ENCODE measurements around the gene WDR77. TPM values are rescaled to one million over a fixed set of nuclear protein-coding genes. Genes with fewer than 3 reads are reported as not detected.
A peak's percentile ranks its signal among the peaks of the same experiment; 100 is the strongest.

WDR77 gene
- total and polyA plus RNA-seq, 9 of the 15 experiments (the other 6 are each of a cell fraction or from before 2014, with no cell fraction given), result 20.6 to 160 (median 75.3) TPM

DNA sequence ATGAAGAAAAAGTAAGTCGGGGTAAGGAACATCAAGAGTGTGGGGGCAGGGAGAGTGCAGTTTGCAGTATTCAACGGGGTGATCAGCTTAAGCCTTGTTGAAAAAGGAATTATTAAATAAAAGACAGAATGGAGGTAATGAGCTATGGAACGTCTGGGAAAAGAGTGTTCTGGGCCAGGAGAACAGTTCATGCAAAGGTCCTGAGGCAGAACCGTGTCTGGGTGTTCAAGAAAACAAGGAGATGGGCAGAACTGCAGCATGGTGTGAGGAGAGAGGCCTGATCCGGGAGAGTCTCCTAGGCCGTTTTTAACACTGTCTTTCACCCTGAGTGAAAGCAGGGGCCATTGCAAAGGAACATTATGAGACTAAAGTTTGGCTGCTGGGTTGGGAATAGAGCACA lies 41.8 kb downstream of the WDR77 start:
- Histone ChIP-seq H3K36me3 (ENCODE audit: control insufficient read depth, insufficient read depth, low read length) (no peaks in the 10 kb centered on the region), H3K4me2 (ENCODE audit: insufficient read depth, low read length) (no peak overlapping the region), H3K4me3 (no peak overlapping the region), H3K9me3 (replicated peaks; ENCODE audit: control insufficient read depth, insufficient read depth, low read depth, low read length) (no peaks in the 10 kb centered on the region), H3K79me2 (ENCODE audit: control insufficient read depth, insufficient read depth, low read length) (no peaks in the 10 kb centered on the region), H3K4me1 (replicated peaks in 1 of 2; ENCODE audit: control insufficient read depth in 2 of 2, insufficient read depth in 2 of 2, low read length in 2 of 2) (no peaks in the 10 kb centered on the region), H3K9me1 (ENCODE audit: control insufficient read depth, insufficient read depth, low read length) (no peaks in the 10 kb centered on the region), H3K27ac (ENCODE audit: extremely low read depth, low read depth, low read length) (no peak overlapping the region), H3K9ac (ENCODE audit: insufficient read depth in 1 of 2, low read depth in 2 of 2, low read length in 2 of 2) (no peak overlapping the region), H2AFZ (ENCODE audit: low read depth, low read length) (no peak overlapping the region), H3K27me3 (ENCODE audit: control insufficient read depth in 2 of 2, insufficient read depth in 2 of 2, low read length in 2 of 2) (peaks cover 24 to 38% of the 10 kb centered on the region in 2 experiments; a peak in 4 of 5 replicates), H4K20me1 (replicated peaks; ENCODE audit: control insufficient read depth, insufficient read depth, low read length) (no peaks in the 10 kb centered on the region)
- ATAC-seq (no peak), FAIRE-seq (no peak), DNase-seq (ENCODE audit: extremely low read depth in 1 of 4, low spot score in 3 of 4) (no peak)
- intact Hi-C loops (cut with micrococcal nuclease), result no loop called here
- ChIA-PET CTCF (ENCODE audit: low intra/inter-chr PET ratio) (no interaction called here), POLR2A (no interaction called here)
- in situ Hi-C loops (cut with MboI), result no loop called here
- WGBS (ENCODE audit: insufficient coverage, low coverage, missing lambda C conversion rate), result 2% methylated on average over 6 of the region's 6 CpGs
- TF ChIP-seq, protein P1, sequence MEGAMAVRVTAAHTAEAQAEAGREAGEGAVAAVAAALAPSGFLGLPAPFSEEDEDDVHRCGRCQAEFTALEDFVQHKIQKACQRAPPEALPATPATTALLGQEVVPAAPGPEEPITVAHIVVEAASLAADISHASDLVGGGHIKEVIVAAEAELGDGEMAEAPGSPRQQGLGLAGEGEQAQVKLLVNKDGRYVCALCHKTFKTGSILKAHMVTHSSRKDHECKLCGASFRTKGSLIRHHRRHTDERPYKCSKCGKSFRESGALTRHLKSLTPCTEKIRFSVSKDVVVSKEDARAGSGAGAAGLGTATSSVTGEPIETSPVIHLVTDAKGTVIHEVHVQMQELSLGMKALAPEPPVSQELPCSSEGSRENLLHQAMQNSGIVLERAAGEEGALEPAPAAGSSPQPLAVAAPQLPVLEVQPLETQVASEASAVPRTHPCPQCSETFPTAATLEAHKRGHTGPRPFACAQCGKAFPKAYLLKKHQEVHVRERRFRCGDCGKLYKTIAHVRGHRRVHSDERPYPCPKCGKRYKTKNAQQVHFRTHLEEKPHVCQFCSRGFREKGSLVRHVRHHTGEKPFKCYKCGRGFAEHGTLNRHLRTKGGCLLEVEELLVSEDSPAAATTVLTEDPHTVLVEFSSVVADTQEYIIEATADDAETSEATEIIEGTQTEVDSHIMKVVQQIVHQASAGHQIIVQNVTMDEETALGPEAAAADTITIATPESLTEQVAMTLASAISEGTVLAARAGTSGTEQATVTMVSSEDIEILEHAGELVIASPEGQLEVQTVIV (CRISPR knock-in tag; IDR thresholded peaks at IDR 0.05; ENCODE audit: borderline replicate concordance), result no peak
- TF ChIP-seq RBM25 (IDR thresholded peaks at IDR 0.05; ENCODE audit: low read depth, low read length, severe bottlenecking), result peak; percentile 10
- BruUV-seq (replicated peaks), result no TSS peak

DNA sequence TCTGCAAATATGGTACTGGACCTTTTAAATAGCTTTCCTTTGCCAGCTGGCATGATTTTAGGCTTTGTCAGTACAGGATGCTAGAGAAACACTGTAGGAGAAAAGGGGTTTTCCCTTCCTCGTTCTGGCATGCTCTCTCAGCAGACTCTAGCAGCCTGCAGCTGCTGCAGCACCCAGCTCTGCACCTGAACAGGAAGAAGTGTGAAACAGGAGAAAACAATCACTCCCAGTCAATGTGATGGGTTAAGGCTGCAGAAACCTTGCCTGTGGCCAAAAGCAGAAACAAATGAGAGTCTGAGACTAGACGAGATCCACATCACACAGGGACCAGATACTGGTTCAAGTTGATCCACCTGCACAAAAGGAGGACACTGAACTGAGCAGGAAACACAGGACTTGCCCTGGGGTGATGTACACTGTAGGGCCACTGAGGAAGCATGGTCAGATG lies 42.7 kb downstream of the WDR77 start:
- FAIRE-seq (no peak), DNase-seq (ENCODE audit: extremely low read depth in 1 of 4, low spot score in 3 of 4) (no peak), ATAC-seq (no peak)
- no peaks in the 10 kb centered on the region for H3K36me3 ChIP-seq (ENCODE audit: control insufficient read depth, insufficient read depth, low read length)
- H3K4me1 ChIP-seq (replicated peaks in 1 of 2; ENCODE audit: control insufficient read depth in 2 of 2, insufficient read depth in 2 of 2, low read length in 2 of 2), result no peaks in the 10 kb centered on the region
- no peak overlapping the region for H2AFZ ChIP-seq (ENCODE audit: low read depth, low read length)
- POLR2A ChIA-PET, result no interaction called here
- H3K4me3 ChIP-seq, result no peak overlapping the region
- CTCF ChIA-PET (ENCODE audit: low intra/inter-chr PET ratio), result no interaction called here
- H3K4me2 ChIP-seq (ENCODE audit: insufficient read depth, low read length), result no peak overlapping the region
- no peaks in the 10 kb centered on the region for H3K79me2 ChIP-seq (ENCODE audit: control insufficient read depth, insufficient read depth, low read length)
- no peak overlapping the region for H3K9ac ChIP-seq (ENCODE audit: insufficient read depth in 1 of 2, low read depth in 2 of 2, low read length in 2 of 2)
- H4K20me1 ChIP-seq (replicated peaks; ENCODE audit: control insufficient read depth, insufficient read depth, low read length), result no peaks in the 10 kb centered on the region
- peaks cover 30 to 38% of the 10 kb centered on the region in 2 experiments for H3K27me3 ChIP-seq (ENCODE audit: control insufficient read depth in 2 of 2, insufficient read depth in 2 of 2, low read length in 2 of 2)
- intact Hi-C loops (cut with micrococcal nuclease) (no loop called here), in situ Hi-C loops (cut with MboI) (no loop called here)
- WGBS (ENCODE audit: insufficient coverage, low coverage, missing lambda C conversion rate), result 8% methylated on average over 2 of the region's 2 CpGs
- H3K27ac ChIP-seq (ENCODE audit: extremely low read depth, low read depth, low read length), result no peak overlapping the region
- H3K9me1 ChIP-seq (ENCODE audit: control insufficient read depth, insufficient read depth, low read length), result no peaks in the 10 kb centered on the region
- no TSS peak for BruUV-seq (replicated peaks)
- H3K9me3 ChIP-seq (replicated peaks; ENCODE audit: control insufficient read depth, insufficient read depth, low read depth, low read length), result no peaks in the 10 kb centered on the region
- no peak for TF ChIP-seq MTA2 (IDR thresholded peaks at IDR 0.05; ENCODE audit: low read depth)
- TF ChIP-seq ZSCAN29 (IDR thresholded peaks at IDR 0.05), result no peak
- no peak for TF ChIP-seq CREBBP (IDR thresholded peaks at IDR 0.05; ENCODE audit: low read depth, low read length)
- TF ChIP-seq, protein P2, sequence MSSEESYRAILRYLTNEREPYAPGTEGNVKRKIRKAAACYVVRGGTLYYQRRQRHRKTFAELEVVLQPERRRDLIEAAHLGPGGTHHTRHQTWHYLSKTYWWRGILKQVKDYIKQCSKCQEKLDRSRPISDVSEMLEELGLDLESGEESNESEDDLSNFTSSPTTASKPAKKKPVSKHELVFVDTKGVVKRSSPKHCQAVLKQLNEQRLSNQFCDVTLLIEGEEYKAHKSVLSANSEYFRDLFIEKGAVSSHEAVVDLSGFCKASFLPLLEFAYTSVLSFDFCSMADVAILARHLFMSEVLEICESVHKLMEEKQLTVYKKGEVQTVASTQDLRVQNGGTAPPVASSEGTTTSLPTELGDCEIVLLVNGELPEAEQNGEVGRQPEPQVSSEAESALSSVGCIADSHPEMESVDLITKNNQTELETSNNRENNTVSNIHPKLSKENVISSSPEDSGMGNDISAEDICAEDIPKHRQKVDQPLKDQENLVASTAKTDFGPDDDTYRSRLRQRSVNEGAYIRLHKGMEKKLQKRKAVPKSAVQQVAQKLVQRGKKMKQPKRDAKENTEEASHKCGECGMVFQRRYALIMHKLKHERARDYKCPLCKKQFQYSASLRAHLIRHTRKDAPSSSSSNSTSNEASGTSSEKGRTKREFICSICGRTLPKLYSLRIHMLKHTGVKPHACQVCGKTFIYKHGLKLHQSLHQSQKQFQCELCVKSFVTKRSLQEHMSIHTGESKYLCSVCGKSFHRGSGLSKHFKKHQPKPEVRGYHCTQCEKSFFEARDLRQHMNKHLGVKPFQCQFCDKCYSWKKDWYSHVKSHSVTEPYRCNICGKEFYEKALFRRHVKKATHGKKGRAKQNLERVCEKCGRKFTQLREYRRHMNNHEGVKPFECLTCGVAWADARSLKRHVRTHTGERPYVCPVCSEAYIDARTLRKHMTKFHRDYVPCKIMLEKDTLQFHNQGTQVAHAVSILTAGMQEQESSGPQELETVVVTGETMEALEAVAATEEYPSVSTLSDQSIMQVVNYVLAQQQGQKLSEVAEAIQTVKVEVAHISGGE (CRISPR knock-in tag; IDR thresholded peaks at IDR 0.05), result no peak
- TF ChIP-seq, protein P3, sequence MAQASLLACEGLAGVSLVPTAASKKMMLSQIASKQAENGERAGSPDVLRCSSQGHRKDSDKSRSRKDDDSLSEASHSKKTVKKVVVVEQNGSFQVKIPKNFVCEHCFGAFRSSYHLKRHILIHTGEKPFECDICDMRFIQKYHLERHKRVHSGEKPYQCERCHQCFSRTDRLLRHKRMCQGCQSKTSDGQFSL (CRISPR knock-in tag; IDR thresholded peaks at IDR 0.05), result no peak
- TF ChIP-seq, protein P3 (tag; IDR thresholded peaks at IDR 0.05), result no peak
